GM18873 (cell line): ENCODE measurements around the gene NOS2.
"Not testable (repeated sequence)": the region's sequence is repeated elsewhere in the genome, so short reads cannot be mapped to it uniquely, and the experiment has no call there.

Source experiments
- ATAC-seq: cut with Tn5 transposase; IDR thresholded peaks from one replicate; pipeline ENCODE4 v1.9.1; 2021; ENCODE audit warnings: mild to moderate bottlenecking, moderate library complexity, moderate number of reproducible peaks; ENCODE audit not compliant: unreplicated experiment, low FRiP score

Gene NOS2

DNA sequence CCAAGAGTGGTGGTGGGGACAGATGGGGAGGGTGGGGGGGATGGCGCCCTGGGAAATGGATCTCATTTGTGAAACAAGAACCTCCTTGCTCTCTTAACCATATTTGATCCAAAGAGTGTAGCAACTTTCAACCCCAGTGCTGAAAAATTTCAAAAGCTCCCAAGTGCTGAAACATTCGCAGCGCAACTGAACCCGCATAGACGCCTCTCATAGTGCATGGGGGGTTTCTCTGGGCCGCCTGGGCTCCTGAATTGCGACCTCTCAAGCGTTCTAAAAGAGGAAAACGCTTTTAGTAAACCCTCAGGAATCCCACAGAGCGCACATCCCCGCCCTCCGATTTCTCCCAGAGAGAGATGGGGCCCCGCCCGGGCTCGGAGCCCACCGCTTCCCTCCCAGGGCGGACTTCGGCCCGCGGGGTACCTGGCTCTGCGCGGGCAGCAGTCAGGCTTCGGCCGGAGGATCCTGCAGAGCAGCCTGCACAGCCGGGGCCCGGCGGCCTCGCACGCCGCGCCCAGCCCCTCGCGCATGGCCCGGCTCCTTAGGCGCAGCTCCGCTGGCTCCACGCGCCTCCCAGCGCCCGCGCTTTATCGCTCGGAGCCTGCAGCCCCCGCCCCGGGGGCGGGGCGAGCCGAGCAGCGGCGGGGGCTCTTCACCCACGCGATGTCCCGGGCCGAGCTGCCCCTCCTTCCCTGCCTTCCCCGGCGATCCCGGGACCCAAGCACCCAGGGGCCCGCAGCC, 7.0 kb downstream of the NOS2 start:
- no peak for ATAC-seq

GRCh38 chr17:27792095-27792494, 8.2 kb downstream of the NOS2 start:
- no peak for ATAC-seq

DNA sequence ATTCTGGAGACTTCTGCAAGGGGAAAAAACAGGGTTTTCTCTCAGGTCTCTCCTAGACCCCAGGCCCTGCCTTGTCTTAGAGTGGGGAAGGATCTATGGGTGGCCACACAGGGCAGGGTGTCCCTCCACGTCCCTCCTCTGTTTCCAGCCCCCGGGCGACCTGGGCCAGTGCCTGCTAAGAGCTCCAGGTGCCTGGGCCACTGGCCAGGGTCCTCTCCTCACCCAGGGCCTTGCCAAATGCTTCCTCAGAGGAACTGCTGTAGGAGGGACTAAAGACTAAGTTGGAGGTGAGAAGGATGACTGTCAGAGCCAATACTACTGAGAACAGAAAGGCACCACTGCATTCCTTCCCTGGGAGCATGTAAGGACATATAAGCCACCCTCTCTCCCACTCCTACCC, 11.4 kb downstream of the NOS2 start:
- no peak for ATAC-seq

DNA sequence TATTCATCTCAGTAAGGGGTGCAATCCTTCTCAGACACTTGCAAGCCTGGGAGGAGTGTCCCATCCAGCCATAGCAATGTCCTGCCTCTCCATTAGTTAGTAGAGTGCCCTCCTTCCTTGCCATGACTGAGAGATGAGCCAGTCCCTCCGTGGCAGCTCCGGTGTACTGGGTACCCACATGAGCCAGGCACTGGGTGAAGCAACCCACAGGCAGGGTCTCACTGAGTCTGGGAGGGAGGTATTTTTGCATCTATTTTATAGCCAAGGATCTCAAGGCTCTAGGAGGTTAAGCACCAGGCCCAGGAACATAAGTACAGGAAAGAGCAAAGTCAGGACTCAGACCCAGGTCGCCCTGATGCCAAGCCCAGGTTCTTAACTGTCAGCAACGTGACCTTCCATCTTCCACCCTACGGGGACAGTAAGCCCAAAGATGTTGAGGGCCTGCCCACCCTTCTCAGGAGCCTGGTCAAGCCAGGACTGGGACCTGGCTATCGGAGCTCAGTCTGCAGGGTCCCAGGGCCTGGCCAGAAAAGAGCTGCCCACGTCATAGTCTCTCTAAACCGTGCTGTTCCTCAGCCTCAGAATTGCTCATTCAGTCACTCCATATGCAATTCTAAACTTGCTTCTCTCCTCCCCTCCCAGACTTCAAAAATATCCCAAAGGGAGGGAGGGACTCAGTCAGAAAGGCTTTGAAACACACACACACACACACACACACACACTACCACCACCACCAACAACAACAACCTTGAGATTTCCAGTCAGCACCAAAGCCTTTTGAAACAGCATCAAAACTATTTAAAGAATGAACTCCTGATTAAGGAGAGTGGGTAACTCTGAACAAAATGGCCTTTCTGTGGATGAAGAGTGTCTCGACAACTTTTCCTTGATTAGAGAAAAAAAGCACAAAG, 16.6 kb downstream of the NOS2 start:
- no peak for ATAC-seq

- no peak for ATAC-seq
Measured at GRCh38 chr17:27782791-27783206, 17.5 kb downstream of the NOS2 start.

DNA sequence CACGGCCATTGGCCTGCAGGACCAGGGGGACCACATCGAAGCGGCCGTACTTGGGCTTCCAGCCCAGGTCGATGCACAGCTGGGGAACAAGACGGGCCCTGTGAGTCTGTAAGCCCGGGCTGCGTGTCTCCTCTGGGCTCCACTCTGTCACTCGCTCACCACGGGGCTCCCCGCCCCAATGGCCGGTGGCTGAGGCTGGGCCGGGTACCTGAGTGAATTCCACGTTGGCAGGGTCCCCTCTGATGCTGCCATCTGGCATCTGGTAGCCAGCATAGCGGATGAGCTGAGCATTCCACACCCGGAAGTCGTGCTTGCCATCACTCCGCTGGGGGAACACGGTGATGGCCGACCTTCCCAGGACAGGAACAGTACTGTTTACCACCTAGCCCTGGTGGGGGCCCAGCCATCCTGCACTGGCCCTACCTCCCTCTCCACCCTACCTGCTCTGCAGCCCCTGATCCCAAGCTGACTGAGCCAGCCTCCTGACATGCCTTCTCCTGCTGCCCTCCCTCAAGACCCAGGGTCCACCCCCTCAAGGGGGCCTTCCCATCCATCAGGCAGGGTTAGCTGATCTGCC, 19.4 kb downstream of the NOS2 start:
- no peak for ATAC-seq

DNA sequence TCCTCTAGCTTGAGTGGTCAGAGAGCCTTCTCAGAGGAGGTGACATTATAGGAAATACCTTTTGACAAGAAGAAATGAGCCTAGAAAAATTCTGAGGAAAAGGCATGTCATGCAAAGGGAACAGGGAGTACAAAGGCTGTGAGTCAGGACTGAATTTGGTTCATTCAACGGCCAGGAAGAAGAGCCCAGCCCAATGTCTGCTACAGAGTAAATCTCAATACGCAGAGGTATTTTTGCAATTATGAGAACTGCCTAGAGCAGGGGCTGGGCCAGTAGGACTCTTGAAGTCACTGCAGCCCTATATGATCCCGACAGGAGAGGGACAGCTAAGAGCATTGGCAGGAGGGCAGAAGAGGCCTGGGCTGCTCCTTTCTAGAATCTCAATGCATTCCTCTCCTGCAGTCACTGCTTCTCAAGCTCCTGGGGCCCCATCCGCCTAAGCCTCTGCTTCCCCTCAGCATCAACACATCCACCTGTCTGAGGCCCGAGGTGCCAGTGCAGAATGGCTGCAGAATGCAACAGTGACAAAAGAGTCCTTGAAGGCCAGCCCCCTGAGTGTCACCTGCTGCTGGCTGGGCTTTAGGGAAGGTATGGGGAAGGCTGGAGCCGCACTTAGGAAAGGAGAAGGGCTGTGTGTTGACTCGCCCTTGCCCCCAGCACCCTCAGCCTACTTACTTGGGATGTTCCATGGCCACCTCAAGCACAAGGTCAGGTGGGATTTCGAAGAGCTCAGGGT, 20.1 kb downstream of the NOS2 start:
- ATAC-seq = no peak

- no peak for ATAC-seq
Measured at GRCh38 chr17:27778183-27778582, 22.1 kb downstream of the NOS2 start.

- ATAC-seq = no peak
Measured at GRCh38 chr17:27776882-27777624, 23.3 kb downstream of the NOS2 start.

DNA sequence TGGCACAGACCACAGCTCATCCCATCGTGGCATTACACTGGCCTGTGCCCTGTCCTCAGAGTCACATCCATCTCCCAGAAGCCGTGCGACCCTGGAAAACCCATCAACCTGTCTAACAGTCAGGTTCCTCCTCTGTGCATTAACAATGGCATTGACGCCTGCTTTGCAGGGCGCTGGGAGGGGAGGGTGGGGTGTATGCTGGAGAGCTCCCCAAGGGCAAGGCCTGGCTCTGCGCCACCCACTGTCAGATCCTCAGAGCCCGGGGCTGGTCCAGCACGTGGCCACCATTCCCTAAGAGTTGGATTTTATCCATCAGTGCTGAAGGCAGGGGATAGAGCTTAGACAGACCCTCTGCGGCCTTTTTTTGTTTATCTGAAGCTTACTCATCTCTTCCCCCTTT, 28.7 kb downstream of the NOS2 start:
- ATAC-seq = no peak

DNA sequence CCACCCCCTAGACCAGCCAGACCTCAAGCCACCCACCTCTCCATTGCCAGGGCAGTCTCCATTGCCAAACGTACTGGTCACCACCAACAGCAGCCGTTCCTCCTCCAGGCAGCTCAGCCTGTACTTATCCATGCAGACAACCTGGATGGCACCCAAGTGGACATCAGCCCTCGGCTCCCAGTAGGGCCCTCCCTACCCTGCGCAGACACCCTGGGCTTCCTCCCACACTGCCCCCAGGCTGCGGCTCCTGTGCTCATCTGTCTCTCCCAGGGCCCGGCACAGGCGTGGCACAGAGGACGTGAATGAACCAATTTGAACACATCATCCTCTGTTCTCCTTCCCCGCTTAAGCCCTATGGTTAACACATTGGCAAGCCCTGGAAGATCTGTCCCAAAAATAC, 29.5 kb downstream of the NOS2 start:
- ATAC-seq = no peak

DNA sequence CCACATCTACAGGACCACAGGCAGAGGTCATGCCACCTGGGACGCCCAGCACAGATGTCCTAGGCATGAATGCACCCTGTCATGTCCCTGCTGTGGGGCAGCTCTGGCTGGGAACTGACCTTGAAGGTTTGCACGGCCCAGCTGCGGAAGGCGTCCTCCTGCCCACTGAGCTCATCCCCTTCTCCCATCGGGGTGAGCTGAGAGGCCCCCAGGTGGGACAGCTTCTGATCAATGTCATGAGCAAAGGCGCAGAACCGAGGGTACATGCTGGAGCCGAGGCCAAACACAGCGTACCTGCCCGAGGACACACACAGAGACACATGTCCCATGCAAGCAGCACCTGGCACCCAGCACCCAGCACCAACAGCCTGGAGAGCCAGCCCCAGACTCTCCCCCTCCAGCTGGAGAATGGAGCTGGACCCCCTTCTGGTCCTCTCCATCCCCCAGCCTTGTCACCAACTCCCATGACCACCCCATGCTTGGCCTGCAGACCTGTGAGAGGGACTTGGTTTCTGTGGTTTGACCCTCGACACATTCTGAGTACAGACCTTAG, 31.4 kb downstream of the NOS2 start:
- no peak for ATAC-seq

- ATAC-seq = no peak
Measured at GRCh38 chr17:27766438-27766837, 33.9 kb downstream of the NOS2 start.

GRCh38 chr17:27765353-27765752, 35.0 kb downstream of the NOS2 start:
- ATAC-seq = no peak

GRCh38 chr17:27764589-27764988, 35.7 kb downstream of the NOS2 start:
- ATAC-seq = no peak

- ATAC-seq = no peak
Measured at GRCh38 chr17:27762527-27763305, 37.6 kb downstream of the NOS2 start.

DNA sequence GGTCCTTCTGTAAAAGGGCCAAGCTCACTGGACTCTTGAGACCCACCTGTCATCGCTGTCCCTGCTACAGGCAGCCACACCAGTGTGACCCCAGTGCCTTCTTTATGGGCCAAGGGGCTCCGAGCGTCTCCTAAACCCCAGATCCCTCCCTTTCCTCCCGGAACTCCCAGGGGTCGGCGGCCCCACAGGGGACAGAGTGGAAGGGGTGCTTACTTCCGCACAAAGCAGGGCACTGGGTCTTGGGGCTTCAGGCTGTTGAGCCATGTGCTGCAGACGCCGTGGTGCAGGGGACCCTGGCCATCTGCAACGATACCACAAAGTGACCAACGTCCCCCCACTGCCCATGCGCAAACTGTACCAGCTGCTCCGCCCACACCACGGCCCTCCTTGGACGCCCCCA, 39.4 kb downstream of the NOS2 start:
- ATAC-seq = not testable (repeated sequence)

GRCh38 chr17:27760069-27760885, 40.1 kb downstream of the NOS2 start:
- no peak for ATAC-seq
